CD14-positive monocyte (primary cell): Measurements from ENCODE around the gene ERCC6. TPM values are rescaled to one million over a fixed set of nuclear protein-coding genes. Genes with fewer than 3 reads are reported as not detected.
A peak's percentile ranks its signal among the peaks of the same experiment; 100 is the strongest.

ENCODE experiments used
- DNase-seq, 3 donors: peaks; one replicate each; pipeline ENCODE4 v3.0.0-alpha.2; 2011 to 2022
- H2AFZ ChIP-seq: 2 replicates; pipeline ENCODE4 v1.6.0; 2012; ENCODE audit warnings: mild to moderate bottlenecking, low read depth, low read length, inconsistent platforms; ENCODE audit not compliant: insufficient read depth, poor library complexity, severe bottlenecking
- H3K27ac ChIP-seq, 2 donors: 1 replicate in 1 of 2; 2 replicates in 1 of 2; pipeline ENCODE4 v1.5.1; 2012 to 2013; ENCODE audit warnings: low read length in 2 of 2, control low read depth in 1 of 2, inconsistent platforms in 1 of 2, low read depth in 1 of 2, mild to moderate bottlenecking in 1 of 2
- H3K27me3 ChIP-seq, 2 donors: one replicate each; pipeline versions ENCODE4 v1.6.0 to v1.6.1; 2011 to 2013; ENCODE audit warnings: low read length in 2 of 2; ENCODE audit not compliant: control insufficient read depth in 2 of 2, insufficient read depth in 2 of 2
- H3K36me3 ChIP-seq, 2 donors: replicated peaks in 1 of 2; 1 replicate in 1 of 2; 2 replicates in 1 of 2; pipeline versions ENCODE4 v1.5.1 to v1.6.1; 2012 to 2013; ENCODE audit warnings: low read length in 2 of 2, control low read depth in 1 of 2, inconsistent platforms in 1 of 2, mild to moderate bottlenecking in 1 of 2; ENCODE audit not compliant: insufficient read depth in 2 of 2, control insufficient read depth in 1 of 2
- H3K4me1 ChIP-seq, 2 donors: 1 replicate in 1 of 2; 2 replicates in 1 of 2; pipeline versions ENCODE4 v1.5.1 to v1.6.1; 2012 to 2013; ENCODE audit warnings: low read length in 2 of 2, control low read depth in 1 of 2, inconsistent platforms in 1 of 2, mild to moderate bottlenecking in 1 of 2, moderate library complexity in 1 of 2; ENCODE audit not compliant: insufficient read depth in 2 of 2, control insufficient read depth in 1 of 2
- H3K4me2 ChIP-seq: replicated peaks from 2 replicates; pipeline ENCODE3; 2012; ENCODE audit warnings: low read length, moderate library complexity, mild to moderate bottlenecking; ENCODE audit not compliant: poor library complexity, severe bottlenecking; ENCODE audit errors: extremely low read depth
- H3K4me3 ChIP-seq, 3 experiments: fragments of 200-600 bp in 1 of 3; sonication (generic) in 1 of 3; replicated peaks in 1 of 3; 1 replicate in 2 of 3; 2 replicates in 1 of 3; pipeline ENCODE4 v1.5.1; 2011 to 2013; ENCODE audit warnings: low read length in 3 of 3, mild to moderate bottlenecking in 3 of 3, control low read depth in 2 of 3, low read depth in 2 of 3, inconsistent platforms in 1 of 3, moderate library complexity in 1 of 3
- H3K79me2 ChIP-seq: 2 replicates; pipeline ENCODE4 v1.6.0; 2012; ENCODE audit warnings: mild to moderate bottlenecking, control low read depth, inconsistent platforms, low read length, moderate library complexity; ENCODE audit not compliant: insufficient read depth
- H3K9ac ChIP-seq: 2 replicates; pipeline ENCODE4 v1.6.0; 2017; ENCODE audit warnings: low read length, mild to moderate bottlenecking; ENCODE audit not compliant: insufficient read depth, poor library complexity, severe bottlenecking
- H3K9me3 ChIP-seq, 2 donors: replicated peaks in 1 of 2; 1 replicate in 1 of 2; 2 replicates in 1 of 2; pipeline versions ENCODE4 v1.5.1 to v1.6.1; 2012 to 2013; ENCODE audit warnings: low read length in 2 of 2, control low read depth in 1 of 2; ENCODE audit not compliant: control insufficient read depth in 1 of 2, insufficient read depth in 1 of 2
- H4K20me1 ChIP-seq: 2 replicates; pipeline ENCODE4 v1.6.0; 2012; ENCODE audit warnings: mild to moderate bottlenecking, low read length, control low read depth, moderate library complexity; ENCODE audit not compliant: insufficient read depth
- H3K27ac Mint-ChIP-seq, 7 donors: one replicate each; pipeline ENCODE4 v1.8.0; 2020; ENCODE audit warnings: mild to moderate bottlenecking in 7 of 7, mixed read lengths in 7 of 7, moderate library complexity in 6 of 7, inconsistent platforms in 2 of 7
- H3K27me3 Mint-ChIP-seq, 3 donors: one replicate each; pipeline ENCODE4 v1.8.0; 2021 to 2022; ENCODE audit warnings: low read depth in 3 of 3, mild to moderate bottlenecking in 3 of 3, mixed read lengths in 3 of 3, moderate library complexity in 3 of 3, inconsistent platforms in 1 of 3
- H3K36me3 Mint-ChIP-seq, 2 donors: one replicate each; pipeline ENCODE4 v1.8.0; 2020; ENCODE audit warnings: mixed read lengths in 2 of 2, inconsistent platforms in 1 of 2, mild to moderate bottlenecking in 1 of 2
- H3K4me1 Mint-ChIP-seq: one replicate; pipeline ENCODE4 v1.8.0; 2020; ENCODE audit warnings: mild to moderate bottlenecking, mixed read lengths
- H3K4me3 Mint-ChIP-seq, 2 donors: one replicate each; pipeline ENCODE4 v1.8.0; 2020; ENCODE audit warnings: mild to moderate bottlenecking in 2 of 2, mixed read lengths in 2 of 2, moderate library complexity in 1 of 2
- H3K9me3 Mint-ChIP-seq, 7 donors: one replicate each; pipeline ENCODE4 v1.8.0; 2020 to 2022; ENCODE audit warnings: mixed read lengths in 7 of 7, mild to moderate bottlenecking in 6 of 7, moderate library complexity in 6 of 7, inconsistent platforms in 2 of 7
- CTCF ChIP-seq: fragments of 200-600 bp; IDR thresholded peaks from one replicate; pipeline ENCODE4 v1.8.0; 2022; ENCODE audit warnings: antibody characterized with exemption, mild to moderate bottlenecking
- WGBS: methylation state at CpG from one replicate; pipeline ENCODE4 v1.1.5; 2013; ENCODE audit warnings: missing lambda C conversion rate; ENCODE audit not compliant: insufficient coverage; 5-methylcytosine and 5-hydroxymethylcytosine counted together
- intact Hi-C, 2 donors: fragments of 100-400 bp; cut with micrococcal nuclease; formaldehyde crosslinking; loops; one replicate each; pipeline versions ENCODE4 v1.15.0 to v1.15.1; 2023
- polyA plus RNA-seq, 3 donors: library from polyadenylated mRNA; depleted of rRNA in 1 of 3; unstranded in 2 of 3; stranded (reverse) in 1 of 3; fragments of 300-500 nt in 2 of 3; fragments of >200 nt in 1 of 3; fragmentation: Illumina TruSeq in 2 of 3; gene quantifications; 1 replicate in 2 of 3; 2 replicates in 1 of 3; pipeline ENCODE4 v1.2.3, GENCODE V29; 2012 to 2021

ERCC6 gene
- polyA plus RNA-seq, 3 donors = 5.4 to 6.2 (median 6.0) TPM

GRCh38 chr10:49526619-49527018 lies 12.3 kb downstream of the ERCC6 start:
- Histone ChIP-seq H3K27ac (peak overlapping the region in 1 of 2 donors; percentile 52), H2AFZ (no peak overlapping the region), H3K9ac (no peak overlapping the region), H3K27me3 (no peaks in the 10 kb centered on the region), H3K36me3 (peaks cover 57 to 86% of the 10 kb centered on the region in 2 donors), H3K4me2 (no peak overlapping the region), H3K4me3 (no peak overlapping the region), H4K20me1 (no peaks in the 10 kb centered on the region), H3K9me3 (no peaks in the 10 kb centered on the region), H3K4me1 (peaks cover 12 to 13% of the 10 kb centered on the region in 2 donors), H3K79me2 (no peaks in the 10 kb centered on the region)
- Mint-ChIP-seq H3K27ac (peak overlapping the region; percentile 1 to 84 (median 69)), H3K4me3 (no peak overlapping the region), H3K27me3 (peaks cover 0 to 2% (median 0%) of the 10 kb centered on the region in 3 donors), H3K9me3 (no peaks in the 10 kb centered on the region), H3K4me1 (peaks cover 23% of the 10 kb centered on the region), H3K36me3 (peaks cover 58 to 59% of the 10 kb centered on the region in 2 donors)
- no peak for TF ChIP-seq CTCF
- DNase-seq = peak in 2 of 3 donors; percentile 44 to 50
- intact Hi-C loops = no loop called here
- WGBS = no CpG with 5 or more reads among the region's 2 CpGs

GRCh38 chr10:49524496-49524895 lies 14.4 kb downstream of the ERCC6 start:
- Histone ChIP-seq H3K9ac (no peak overlapping the region), H3K27me3 (no peaks in the 10 kb centered on the region), H2AFZ (no peak overlapping the region), H3K4me2 (no peak overlapping the region), H4K20me1 (no peaks in the 10 kb centered on the region), H3K9me3 (no peaks in the 10 kb centered on the region), H3K27ac (no peak overlapping the region), H3K4me1 (peaks cover 12 to 13% of the 10 kb centered on the region in 2 donors), H3K79me2 (no peaks in the 10 kb centered on the region), H3K36me3 (peaks cover 50 to 77% of the 10 kb centered on the region in 2 donors), H3K4me3 (no peak overlapping the region)
- Mint-ChIP-seq H3K4me1 (peaks cover 21% of the 10 kb centered on the region), H3K27ac (no peak overlapping the region), H3K27me3 (peaks cover 0 to 2% (median 0%) of the 10 kb centered on the region in 3 donors), H3K9me3 (no peaks in the 10 kb centered on the region), H3K36me3 (peaks cover 59 to 61% of the 10 kb centered on the region in 2 donors), H3K4me3 (no peak overlapping the region)
- no peak for DNase-seq
- no peak for TF ChIP-seq CTCF
- intact Hi-C loops = no loop called here
- WGBS = 91% methylated on average over 3 of the region's 7 CpGs
